Fibroblast of skin of left biceps (primary cell): Measurements from ENCODE around the gene KIAA2012.
"Not testable (repeated sequence)": the region's sequence is repeated elsewhere in the genome, so short reads cannot be mapped to it uniquely, and the experiment has no call there.

Experiments used
- DNase-seq, 2 experiments: peaks; one replicate each; pipeline ENCODE4 v3.0.0-alpha.2; 2013; ENCODE audit warnings: low read depth in 2 of 2

The KIAA2012 gene

GRCh38 chr2:202115479-202115971 lies 42.5 kb downstream of the KIAA2012 start:
- peak; percentile 83 to 86 for DNase-seq

- no peak for DNase-seq
These were observed 43.6 kb downstream of the KIAA2012 start for GRCh38 chr2:202116691-202117090.

DNA sequence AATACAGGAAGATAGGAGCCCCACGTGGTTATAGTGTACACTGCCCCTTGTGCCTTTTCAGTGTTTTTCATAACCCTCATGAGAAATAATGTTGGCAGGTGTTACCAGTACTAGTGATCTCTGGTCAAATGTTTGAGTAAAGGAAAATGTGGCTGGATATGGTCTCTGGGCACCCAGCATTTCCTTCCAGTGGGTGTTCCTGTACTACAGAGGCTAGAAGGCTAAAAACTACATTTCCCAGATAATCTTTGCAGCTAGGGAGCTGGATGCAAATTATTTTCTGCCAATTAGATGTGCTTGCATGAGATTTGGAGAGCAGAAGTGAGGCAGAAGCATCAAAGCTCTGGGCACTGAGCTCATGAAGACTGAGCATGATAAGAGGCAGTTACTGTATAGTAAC lies 45.1 kb downstream of the KIAA2012 start:
- DNase-seq = no peak

DNA sequence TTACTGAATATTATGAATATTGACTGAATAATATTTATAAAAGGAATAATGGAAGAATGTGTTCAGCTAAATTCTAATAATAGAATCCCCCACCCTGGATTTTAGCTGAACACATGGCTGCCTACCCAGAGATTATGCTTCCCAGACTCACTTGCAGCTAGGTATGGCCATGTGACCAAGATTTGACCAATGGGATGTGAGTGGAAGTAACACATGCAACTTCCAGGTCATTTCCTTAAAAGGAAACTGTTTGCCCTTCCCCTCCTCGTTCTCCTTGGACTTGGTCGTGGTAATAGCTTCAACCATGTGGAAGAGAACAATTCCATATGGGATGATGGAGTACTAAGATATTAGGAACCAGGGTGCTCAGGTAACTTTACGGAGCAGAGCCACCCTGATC lies 47.8 kb downstream of the KIAA2012 start:
- DNase-seq = no peak

GRCh38 chr2:202121532-202122162 lies 48.6 kb downstream of the KIAA2012 start:
- no peak for DNase-seq

- no peak for DNase-seq
These were observed 49.1 kb downstream of the KIAA2012 start for GRCh38 chr2:202122163-202122540.

DNA sequence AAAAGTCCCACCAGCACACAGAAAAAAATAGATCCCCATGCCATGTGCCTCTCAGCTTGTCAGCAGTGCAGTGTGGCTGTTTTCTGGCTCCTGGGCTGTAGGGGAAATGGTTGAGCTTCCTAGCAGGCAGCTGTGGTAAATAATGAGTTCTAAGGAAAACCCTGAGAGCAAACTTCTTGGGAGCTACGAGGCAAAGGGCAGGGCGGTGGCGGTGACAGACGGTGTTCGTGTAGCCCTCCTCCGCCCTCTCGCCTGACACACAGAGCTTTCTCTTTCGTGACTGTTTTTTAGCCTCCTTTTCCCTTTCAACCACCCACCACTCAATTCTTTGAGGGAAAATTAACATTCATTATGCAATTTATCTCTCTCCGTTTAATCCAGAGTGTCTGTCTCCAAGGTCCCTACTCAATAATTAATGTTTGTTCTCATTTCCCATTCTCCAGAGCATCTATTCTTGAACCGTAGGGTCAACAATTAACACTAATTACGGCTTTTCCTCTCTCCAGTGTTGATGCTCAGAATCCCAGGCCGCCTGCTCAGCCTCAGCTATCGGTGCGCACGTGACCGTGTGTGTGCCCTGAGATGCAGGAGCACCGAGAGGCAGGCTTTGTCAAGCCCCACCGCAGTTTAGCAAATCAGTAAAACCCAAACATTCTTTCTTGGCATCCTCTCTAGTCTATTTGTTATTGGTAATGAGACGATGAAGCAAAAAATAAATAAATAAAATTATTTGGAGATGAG lies 50.1 kb downstream of the KIAA2012 start:
- DNase-seq = no peak

- no peak for DNase-seq
These were observed 51.2 kb downstream of the KIAA2012 start for GRCh38 chr2:202124286-202124685.

GRCh38 chr2:202127687-202128331 lies 54.8 kb downstream of the KIAA2012 start:
- DNase-seq = no peak

- DNase-seq = no peak
These were observed 56.8 kb downstream of the KIAA2012 start for GRCh38 chr2:202129841-202130240.

GRCh38 chr2:202133200-202133908 lies 60.3 kb downstream of the KIAA2012 start:
- DNase-seq = no peak

DNA sequence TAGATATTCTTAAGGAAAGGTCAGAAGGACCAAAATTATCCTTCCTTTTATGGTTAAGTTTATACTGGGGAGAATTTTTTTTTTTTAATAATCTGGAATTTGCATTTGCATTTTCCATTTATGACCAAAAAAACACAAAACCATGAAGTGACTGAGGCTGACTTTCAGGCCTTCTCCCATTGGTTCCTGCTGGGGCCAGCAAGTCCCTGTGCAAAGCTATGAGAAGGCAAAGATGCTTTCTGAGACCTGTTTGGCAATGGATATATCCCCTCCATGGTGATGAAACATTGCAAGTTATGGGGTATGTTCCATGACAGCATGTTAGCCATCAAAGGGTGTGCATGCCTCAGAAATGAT lies 60.8 kb downstream of the KIAA2012 start:
- peak in 1 of 2 experiments; percentile 47 for DNase-seq

DNA sequence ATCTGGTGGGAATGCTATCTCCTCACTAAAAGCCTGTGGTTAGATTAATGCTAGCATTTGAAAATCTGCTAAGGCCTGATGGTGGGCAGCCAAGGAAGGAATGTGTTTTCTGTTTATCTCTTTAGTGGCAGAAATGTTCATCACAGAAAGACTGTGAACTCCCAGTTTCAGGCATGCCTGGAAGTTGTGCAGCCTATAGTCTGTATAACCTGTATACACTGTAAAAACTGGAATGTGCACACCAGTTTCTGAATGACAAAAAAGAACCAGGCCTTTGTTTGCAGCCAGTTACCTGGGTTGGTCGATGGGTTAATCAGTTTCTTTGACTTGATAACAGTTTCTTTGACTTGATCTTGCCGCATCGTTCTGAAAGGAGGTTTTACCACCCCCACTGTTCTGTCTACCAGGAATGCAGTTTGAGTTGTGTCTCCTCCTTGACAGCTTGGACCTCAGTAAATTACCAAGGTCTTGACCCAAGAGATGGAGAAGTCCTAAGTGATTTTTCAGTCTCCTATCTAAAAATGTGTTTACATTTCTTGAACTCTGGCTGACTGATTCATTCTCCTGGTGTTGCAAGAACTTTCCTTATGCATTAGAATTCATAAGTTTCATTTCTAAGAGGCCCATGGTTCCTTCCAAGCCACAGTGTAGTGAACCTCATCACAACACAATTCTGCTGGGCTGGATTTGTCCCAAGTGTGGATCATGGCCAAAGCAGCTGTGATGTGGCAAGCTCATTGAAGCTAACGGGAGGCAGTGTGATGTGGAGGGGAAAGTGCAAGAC lies 62.2 kb downstream of the KIAA2012 start:
- DNase-seq = peak; percentile 99

- DNase-seq = not testable (repeated sequence)
These were observed 63.0 kb downstream of the KIAA2012 start for GRCh38 chr2:202136039-202136438.

GRCh38 chr2:202136526-202136925 lies 63.5 kb downstream of the KIAA2012 start:
- no peak for DNase-seq

- no peak for DNase-seq
These were observed 67.6 kb downstream of the KIAA2012 start for GRCh38 chr2:202140522-202141252.

DNA sequence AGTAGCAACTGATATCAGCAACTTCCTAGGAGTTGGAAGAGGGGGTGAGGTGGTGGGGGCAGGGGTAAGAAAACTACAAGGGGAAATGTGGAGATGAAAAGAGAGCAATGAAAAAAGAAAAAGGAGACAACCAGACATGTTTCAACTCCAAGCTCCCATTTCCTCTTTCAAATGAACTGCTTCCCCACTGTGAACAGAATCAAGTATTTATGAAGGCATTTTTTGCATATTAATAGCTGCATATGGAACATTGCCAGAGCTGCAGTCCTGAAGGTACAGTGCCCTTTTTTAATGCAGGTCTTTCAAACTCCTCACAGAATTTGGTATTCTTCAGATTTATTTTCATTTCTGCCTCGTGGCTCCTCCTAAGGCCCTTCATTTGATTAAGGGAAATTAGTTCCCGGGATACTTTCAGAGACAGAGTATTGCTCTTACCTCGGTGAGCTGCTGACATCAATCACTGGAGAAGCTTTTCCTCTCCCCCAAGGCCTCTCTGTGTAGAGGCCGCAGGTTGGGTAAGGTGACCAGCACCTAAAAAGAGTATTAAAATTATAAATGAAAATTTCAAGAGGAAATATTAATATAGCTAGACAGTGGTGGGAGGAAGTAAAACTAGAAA lies 68.4 kb downstream of the KIAA2012 start:
- DNase-seq = no peak

- DNase-seq = no peak
These were observed 69.5 kb downstream of the KIAA2012 start for GRCh38 chr2:202142540-202142939.

DNA sequence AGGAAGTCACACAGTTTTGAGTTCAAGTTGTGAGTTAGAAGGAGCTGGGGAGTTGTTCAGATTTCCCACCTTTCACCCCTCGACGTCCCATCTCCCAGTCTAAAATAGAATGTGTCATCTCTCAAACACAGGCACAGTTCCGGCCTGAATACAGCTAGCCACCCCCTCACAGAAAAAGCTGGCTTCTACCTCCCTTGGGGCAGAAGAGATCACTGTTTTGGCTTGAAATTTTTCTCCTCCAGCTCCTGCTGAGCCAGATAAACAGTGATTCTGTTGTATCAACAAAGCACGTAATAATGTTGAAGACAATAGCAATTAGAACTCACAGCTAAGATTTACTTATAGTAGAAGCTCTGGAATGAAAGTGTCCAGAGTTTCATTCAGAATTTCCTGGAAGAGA lies 74.7 kb downstream of the KIAA2012 start:
- no peak for DNase-seq

DNA sequence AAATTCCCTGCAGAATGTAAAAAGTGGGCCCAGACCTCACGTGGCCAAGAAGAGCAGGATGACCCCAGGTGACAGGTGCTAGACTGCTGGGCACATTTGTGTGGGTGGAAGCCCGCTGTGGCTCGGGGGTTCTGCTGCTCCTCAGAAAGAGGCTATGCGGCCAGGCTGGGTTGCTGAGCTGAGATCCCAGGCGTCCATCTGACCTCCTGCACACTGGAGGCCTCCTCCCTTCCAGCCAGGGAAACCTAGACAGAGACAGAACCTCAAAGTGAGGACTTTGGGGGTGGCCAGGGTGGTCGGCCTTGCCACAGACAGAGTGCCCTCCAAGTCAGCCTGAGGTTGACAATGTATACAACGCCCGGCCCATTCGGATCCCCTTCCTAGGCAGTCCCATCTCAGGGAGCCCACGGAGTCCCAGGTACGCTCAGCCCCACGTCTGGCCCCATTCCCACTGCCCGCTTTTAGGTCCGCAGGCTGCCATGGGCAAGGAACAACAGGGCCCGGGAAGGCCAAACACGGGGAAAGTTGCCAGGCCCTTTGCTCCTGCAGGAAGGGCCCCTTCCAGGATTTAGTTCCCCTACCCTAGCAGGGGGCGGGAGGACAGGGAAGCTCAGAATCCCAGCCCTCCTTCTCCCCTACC lies 75.6 kb downstream of the KIAA2012 start:
- no peak for DNase-seq
